DND-41 (cell line): ENCODE results near the gene PANK4.

Experiments used
- ATAC-seq: fragments of 200-7000 bp; cut with Tn5 transposase; 3 replicates; pipeline ENCODE4 v1.9.1; 2021; ENCODE audit warnings: low read depth; ENCODE audit not compliant: insufficient read depth
- DNase-seq: peaks from one replicate; pipeline ENCODE4 v3.0.0-alpha.2; 2020
- H2AFZ ChIP-seq: 2 replicates; pipeline ENCODE4 v1.6.0; 2012; ENCODE audit warnings: low read depth, low read length
- H3K27ac ChIP-seq: 2 replicates; pipeline ENCODE4 v1.5.1; 2012; ENCODE audit warnings: low read length, inconsistent platforms
- H3K27me3 ChIP-seq: fragments of 200-600 bp; sonication (generic); 2 replicates; pipeline ENCODE4 v1.6.0; 2012; ENCODE audit warnings: low read length, mild to moderate bottlenecking, inconsistent platforms; ENCODE audit not compliant: insufficient read depth, poor library complexity
- H3K36me3 ChIP-seq: 2 replicates; pipeline ENCODE4 v1.5.1; 2012; ENCODE audit warnings: low read length, inconsistent platforms; ENCODE audit not compliant: insufficient read depth
- H3K4me1 ChIP-seq: 2 replicates; pipeline ENCODE4 v1.5.1; 2012; ENCODE audit warnings: mild to moderate bottlenecking, low read length; ENCODE audit not compliant: insufficient read depth
- H3K4me2 ChIP-seq: 2 replicates; pipeline ENCODE4 v1.6.0; 2012; ENCODE audit warnings: mild to moderate bottlenecking, moderate library complexity, low read length, inconsistent platforms; ENCODE audit not compliant: insufficient read depth
- H3K4me3 ChIP-seq, 2 experiments: fragments of 200-600 bp in 1 of 2; shearing (Covaris generic) in 1 of 2; 2 replicates each; pipeline ENCODE4 v1.5.1; 2012 to 2016; ENCODE audit warnings: inconsistent platforms in 2 of 2, low read length in 2 of 2, mild to moderate bottlenecking in 2 of 2, low read depth in 1 of 2, moderate library complexity in 1 of 2
- H3K79me2 ChIP-seq: 2 replicates; pipeline ENCODE4 v1.6.0; 2012; ENCODE audit warnings: low read length, inconsistent platforms; ENCODE audit not compliant: insufficient read depth
- H3K9ac ChIP-seq: 2 replicates; pipeline ENCODE4 v1.6.0; 2012; ENCODE audit warnings: low read depth, mild to moderate bottlenecking, inconsistent platforms, low read length, moderate library complexity
- H3K9me3 ChIP-seq: 2 replicates; pipeline ENCODE4 v1.5.1; 2012; ENCODE audit warnings: low read length, moderate library complexity, mild to moderate bottlenecking, inconsistent platforms; ENCODE audit not compliant: insufficient read depth, severe bottlenecking
- H4K20me1 ChIP-seq: 2 replicates; pipeline ENCODE4 v1.6.0; 2012; ENCODE audit warnings: low read length; ENCODE audit not compliant: insufficient read depth
- EZH2 ChIP-seq: IDR thresholded peaks from 3 replicates; pipeline ENCODE4 v1.6.1; 2012; ENCODE audit warnings: borderline replicate concordance, low read depth, mild to moderate bottlenecking, moderate library complexity, low read length, inconsistent platforms; ENCODE audit not compliant: severe bottlenecking
- TF ChIP-seq, protein P1 (sequence below): IDR thresholded peaks from 2 replicates; pipeline ENCODE4 v1.5.1; 2012; ENCODE audit warnings: borderline replicate concordance, low read length, moderate library complexity, mild to moderate bottlenecking; ENCODE audit not compliant: poor library complexity, severe bottlenecking; ENCODE audit errors: extremely low read depth

PANK4 gene

DNA sequence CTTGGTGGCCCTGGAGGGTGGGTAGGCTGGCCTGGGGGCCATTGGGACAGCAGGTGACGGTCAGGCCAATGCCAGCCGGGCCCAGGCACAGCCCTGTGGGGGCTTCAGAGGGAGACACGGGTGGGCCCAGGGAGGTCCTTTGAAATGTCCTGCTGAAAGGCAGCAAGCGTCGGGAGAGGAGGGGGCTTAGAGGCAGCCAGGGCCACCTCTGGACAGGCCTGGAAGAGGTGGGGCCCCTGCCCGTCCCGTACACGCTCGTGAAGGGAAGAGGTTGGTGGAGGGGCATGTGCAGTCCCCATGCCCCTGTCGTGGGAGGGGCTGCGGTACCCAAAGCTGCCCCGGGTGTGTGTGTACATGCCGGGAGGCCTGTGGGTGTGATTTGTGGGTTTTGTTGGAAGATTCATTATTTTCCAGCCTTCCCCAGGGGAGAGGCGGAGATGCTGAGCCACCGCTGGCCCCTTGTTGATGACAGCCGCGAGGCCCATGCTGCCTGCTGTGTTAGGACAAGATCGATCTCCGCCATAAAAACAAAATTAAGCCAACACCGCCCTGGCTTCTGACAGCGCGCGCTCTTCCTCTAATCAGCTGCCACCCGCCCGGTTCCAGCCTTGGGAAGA lies 53.7 kb downstream of the PANK4 start:
- Histone ChIP-seq H3K9ac (no peak overlapping the region), H3K4me1 (no peaks in the 10 kb centered on the region)

DNA sequence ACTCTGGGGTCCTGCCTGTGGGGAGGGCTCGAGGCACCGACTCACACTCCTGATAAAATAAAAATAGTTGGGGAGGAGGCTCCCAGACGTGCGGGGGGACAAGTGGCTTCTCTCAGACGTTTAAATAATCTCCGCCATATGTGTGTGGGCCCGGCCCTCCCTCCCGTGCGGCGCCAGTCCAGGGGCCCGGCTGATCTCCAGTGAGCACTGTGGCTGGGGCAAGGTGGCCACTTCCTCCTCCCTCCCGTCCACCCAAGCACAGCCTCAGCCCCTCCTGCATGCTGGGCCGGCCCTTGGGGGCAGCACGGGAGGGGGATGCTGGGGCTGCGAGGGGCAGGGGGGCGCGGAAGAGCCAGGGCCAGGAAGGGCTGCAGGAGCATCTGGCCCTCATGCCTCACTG lies 54.3 kb downstream of the PANK4 start:
- H3K4me1 ChIP-seq, result no peaks in the 10 kb centered on the region
- no peak overlapping the region for H3K4me2 ChIP-seq
- no peak for TF ChIP-seq EZH2
- TF ChIP-seq, protein P1, sequence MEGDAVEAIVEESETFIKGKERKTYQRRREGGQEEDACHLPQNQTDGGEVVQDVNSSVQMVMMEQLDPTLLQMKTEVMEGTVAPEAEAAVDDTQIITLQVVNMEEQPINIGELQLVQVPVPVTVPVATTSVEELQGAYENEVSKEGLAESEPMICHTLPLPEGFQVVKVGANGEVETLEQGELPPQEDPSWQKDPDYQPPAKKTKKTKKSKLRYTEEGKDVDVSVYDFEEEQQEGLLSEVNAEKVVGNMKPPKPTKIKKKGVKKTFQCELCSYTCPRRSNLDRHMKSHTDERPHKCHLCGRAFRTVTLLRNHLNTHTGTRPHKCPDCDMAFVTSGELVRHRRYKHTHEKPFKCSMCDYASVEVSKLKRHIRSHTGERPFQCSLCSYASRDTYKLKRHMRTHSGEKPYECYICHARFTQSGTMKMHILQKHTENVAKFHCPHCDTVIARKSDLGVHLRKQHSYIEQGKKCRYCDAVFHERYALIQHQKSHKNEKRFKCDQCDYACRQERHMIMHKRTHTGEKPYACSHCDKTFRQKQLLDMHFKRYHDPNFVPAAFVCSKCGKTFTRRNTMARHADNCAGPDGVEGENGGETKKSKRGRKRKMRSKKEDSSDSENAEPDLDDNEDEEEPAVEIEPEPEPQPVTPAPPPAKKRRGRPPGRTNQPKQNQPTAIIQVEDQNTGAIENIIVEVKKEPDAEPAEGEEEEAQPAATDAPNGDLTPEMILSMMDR, result no peak

More for the DNA sequence above, 53.7 kb downstream of the PANK4 start:
- TF ChIP-seq EZH2, result no peak
- TF ChIP-seq, protein P1, result no peak
- Histone ChIP-seq H3K4me2 (no peak overlapping the region), H3K4me3 (no peak overlapping the region), H3K36me3 (no peaks in the 10 kb centered on the region), H3K27me3 (no peaks in the 10 kb centered on the region), H3K79me2 (no peaks in the 10 kb centered on the region), H3K27ac (no peak overlapping the region), H3K9me3 (no peaks in the 10 kb centered on the region), H2AFZ (no peak overlapping the region), H4K20me1 (peaks cover 31% of the 10 kb centered on the region)
- DNase-seq (no peak), ATAC-seq (no peak)

GRCh38 chr1:2471587-2472001 lies 54.8 kb downstream of the PANK4 start:
- peaks cover 30% of the 10 kb centered on the region for H4K20me1 ChIP-seq
- no peaks in the 10 kb centered on the region for H3K27me3 ChIP-seq
- no peaks in the 10 kb centered on the region for H3K36me3 ChIP-seq
- ATAC-seq (no peak), DNase-seq (no peak)
- TF ChIP-seq EZH2, result no peak
- TF ChIP-seq, protein P1, result no peak
- no peaks in the 10 kb centered on the region for H3K4me1 ChIP-seq
- H2AFZ ChIP-seq, result no peak overlapping the region
- H3K9ac ChIP-seq, result no peak overlapping the region
- no peaks in the 10 kb centered on the region for H3K9me3 ChIP-seq
- H3K4me2 ChIP-seq, result no peak overlapping the region
- H3K4me3 ChIP-seq, result no peak overlapping the region
- H3K79me2 ChIP-seq, result no peaks in the 10 kb centered on the region
- no peak overlapping the region for H3K27ac ChIP-seq

More for the DNA sequence above, 54.3 kb downstream of the PANK4 start:
- no peak overlapping the region for H2AFZ ChIP-seq
- no peaks in the 10 kb centered on the region for H3K9me3 ChIP-seq
- peaks cover 28% of the 10 kb centered on the region for H4K20me1 ChIP-seq
- no peaks in the 10 kb centered on the region for H3K79me2 ChIP-seq
- H3K27me3 ChIP-seq, result no peaks in the 10 kb centered on the region
- H3K4me3 ChIP-seq, result no peak overlapping the region
- no peak overlapping the region for H3K27ac ChIP-seq
- no peak overlapping the region for H3K9ac ChIP-seq
- ATAC-seq, result no peak
- no peak for DNase-seq
- no peaks in the 10 kb centered on the region for H3K36me3 ChIP-seq

DNA sequence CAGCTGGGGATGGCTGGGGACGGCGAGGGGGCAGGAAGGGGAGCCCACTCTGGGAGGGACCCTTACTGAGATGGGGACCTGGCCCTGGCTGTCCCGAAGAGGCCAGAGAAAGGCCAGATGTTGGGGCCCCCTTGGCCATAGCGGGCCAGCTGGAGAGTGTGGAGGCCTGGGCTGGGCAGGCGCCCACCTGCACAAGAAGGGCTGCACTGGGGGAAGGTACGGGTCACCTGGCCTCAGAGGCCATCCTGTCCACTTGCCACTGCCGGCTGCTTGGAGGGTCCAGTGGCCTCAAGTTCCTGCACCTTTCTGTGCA lies 55.3 kb downstream of the PANK4 start:
- TF ChIP-seq, protein P1, result no peak
- no peak for TF ChIP-seq EZH2
- peaks cover 35% of the 10 kb centered on the region for H4K20me1 ChIP-seq
- no peaks in the 10 kb centered on the region for H3K4me1 ChIP-seq
- ATAC-seq (no peak), DNase-seq (no peak)
- H3K4me3 ChIP-seq, result no peak overlapping the region
- H2AFZ ChIP-seq, result no peak overlapping the region
- no peak overlapping the region for H3K9ac ChIP-seq
- H3K79me2 ChIP-seq, result no peaks in the 10 kb centered on the region
- no peak overlapping the region for H3K27ac ChIP-seq
- H3K27me3 ChIP-seq, result no peaks in the 10 kb centered on the region
- H3K4me2 ChIP-seq, result no peak overlapping the region
- H3K36me3 ChIP-seq, result no peaks in the 10 kb centered on the region
- no peaks in the 10 kb centered on the region for H3K9me3 ChIP-seq
